Naive thymus-derived CD4-positive, alpha-beta T cell (primary cell): ENCODE data around the gene KIT. TPM values are rescaled to one million over a fixed set of nuclear protein-coding genes. Genes with fewer than 3 reads are reported as not detected.

Source experiments
- ATAC-seq: fragments of 150-1000 bp; cut with Tn5 transposase; 2 replicates; pipeline ENCODE4 v1.10.0; 2021; ENCODE audit warnings: mild to moderate bottlenecking, moderate library complexity
- CTCF ChIA-PET: fragments of 350-600 bp; sonication (Branson Sonifier 250); formaldehyde crosslinking; loops from one replicate; lab custom pipeline; 2021; ENCODE audit warnings: antibody characterized with exemption; lab: Charles Lee
- POLR2A ChIA-PET: fragments of 350-600 bp; sonication (Branson Sonifier 250); formaldehyde crosslinking; loops from one replicate; lab custom pipeline; 2021; ENCODE audit warnings: antibody characterized with exemption, inconsistent platforms; lab: Charles Lee
- DNase-seq, 9 donors: peaks; one replicate each; pipeline versions ENCODE4 v3.0.0 to v3.0.0-alpha.2; 2020 to 2022; ENCODE audit warnings: mixed read lengths in 1 of 9
- H3K27ac ChIP-seq: one replicate; pipeline ENCODE4 v1.7.0; 2013; ENCODE audit warnings: mild to moderate bottlenecking, low read depth, low read length, moderate library complexity
- H3K27me3 ChIP-seq, 2 donors: one replicate each; pipeline ENCODE4 v1.7.0; 2013; ENCODE audit warnings: low read length in 2 of 2, mild to moderate bottlenecking in 2 of 2, moderate library complexity in 2 of 2; ENCODE audit not compliant: control insufficient read depth in 2 of 2, insufficient read depth in 2 of 2
- H3K36me3 ChIP-seq, 3 experiments: 1 replicate in 2 of 3; 2 replicates in 1 of 3; pipeline ENCODE4 v1.7.0; 2013; ENCODE audit warnings: low read length in 3 of 3, mild to moderate bottlenecking in 3 of 3, moderate library complexity in 1 of 3; ENCODE audit not compliant: insufficient read depth in 3 of 3, control insufficient read depth in 2 of 3
- H3K4me1 ChIP-seq, 2 donors: one replicate each; pipeline ENCODE4 v1.7.0; 2013; ENCODE audit warnings: low read length in 2 of 2, mild to moderate bottlenecking in 2 of 2, moderate library complexity in 1 of 2; ENCODE audit not compliant: control insufficient read depth in 2 of 2, insufficient read depth in 2 of 2
- H3K4me3 ChIP-seq: 2 replicates; pipeline ENCODE4 v1.7.0; 2013; ENCODE audit warnings: mild to moderate bottlenecking, low read length
- H3K9me3 ChIP-seq, 3 experiments: 1 replicate in 2 of 3; 2 replicates in 1 of 3; pipeline ENCODE4 v1.7.0; 2013; ENCODE audit warnings: low read length in 3 of 3; ENCODE audit not compliant: control insufficient read depth in 2 of 3
- H3K27ac Mint-ChIP-seq, 9 donors: one replicate each; pipeline ENCODE4 v1.8.0; 2020 to 2022; ENCODE audit warnings: mixed read lengths in 9 of 9, mild to moderate bottlenecking in 8 of 9, moderate library complexity in 5 of 9, inconsistent platforms in 2 of 9
- H3K27me3 Mint-ChIP-seq, 5 donors: one replicate each; pipeline ENCODE4 v1.8.0; 2021 to 2022; ENCODE audit warnings: mixed read lengths in 5 of 5, mild to moderate bottlenecking in 1 of 5
- H3K36me3 Mint-ChIP-seq, 5 donors: one replicate each; pipeline ENCODE4 v1.8.0; 2020 to 2022; ENCODE audit warnings: mixed read lengths in 5 of 5, mild to moderate bottlenecking in 3 of 5, inconsistent platforms in 1 of 5
- H3K4me1 Mint-ChIP-seq, 7 donors: one replicate each; pipeline ENCODE4 v1.8.0; 2020 to 2022; ENCODE audit warnings: mixed read lengths in 7 of 7, mild to moderate bottlenecking in 3 of 7, inconsistent platforms in 1 of 7
- H3K4me3 Mint-ChIP-seq, 10 donors: one replicate each; pipeline ENCODE4 v1.8.0; 2020 to 2022; ENCODE audit warnings: mild to moderate bottlenecking in 10 of 10, mixed read lengths in 10 of 10, moderate library complexity in 6 of 10, inconsistent platforms in 2 of 10
- H3K9me3 Mint-ChIP-seq, 11 donors: one replicate each; pipeline ENCODE4 v1.8.0; 2020 to 2022; ENCODE audit warnings: mixed read lengths in 11 of 11, mild to moderate bottlenecking in 4 of 11, inconsistent platforms in 1 of 11, moderate library complexity in 1 of 11
- intact Hi-C, 2 donors: fragments of 100-400 bp; cut with micrococcal nuclease; formaldehyde crosslinking; loops; one replicate each; pipeline ENCODE4 v1.15.1; 2023
- polyA plus RNA-seq, 2 donors: library from polyadenylated mRNA; unstranded; fragments of 300-500 nt; fragmentation: Illumina TruSeq; gene quantifications; one replicate each; pipeline ENCODE4 v1.2.3, GENCODE V29; 2021
- total RNA-seq, 6 experiments: library from RNA in 5 of 6; stranded (reverse) in 5 of 6; gene quantifications; 1 replicate in 5 of 6; 2 replicates in 1 of 6; pipeline ENCODE4 v1.2.3 and lab custom pipeline; 2021 to 2026

The KIT gene
- total and polyA plus RNA-seq, 7 experiments from 2014 or later = 0.08 to 1.2 (median 0.16) TPM; not detected in 1

GRCh38 chr4:54742636-54743399, 85.1 kb downstream of the KIT start:
- Mint-ChIP-seq H3K4me3 (no peak overlapping the region), H3K9me3 (peaks cover 0 to 18% (median 4%) of the 10 kb centered on the region in 11 donors), H3K4me1 (peaks cover 0 to 4% (median 0%) of the 10 kb centered on the region in 7 donors), H3K27ac (no peak overlapping the region), H3K36me3 (peaks cover 0 to 6% (median 0%) of the 10 kb centered on the region in 5 donors), H3K27me3 (peaks cover 0 to 6% (median 0%) of the 10 kb centered on the region in 5 donors)
- no peak overlapping the region for H3K4me3 ChIP-seq
- no peaks in the 10 kb centered on the region for H3K27me3 ChIP-seq
- intact Hi-C loops = no loop called here
- DNase-seq = no peak
- ChIA-PET POLR2A (no interaction called here), CTCF (no interaction called here)
- no peaks in the 10 kb centered on the region for H3K9me3 ChIP-seq
- no peak overlapping the region for H3K27ac ChIP-seq
- ATAC-seq = peak; percentile 41
- no peaks in the 10 kb centered on the region for H3K36me3 ChIP-seq
- no peaks in the 10 kb centered on the region for H3K4me1 ChIP-seq

GRCh38 chr4:54743562-54743961, 85.8 kb downstream of the KIT start:
- Histone ChIP-seq H3K4me3 (no peak overlapping the region), H3K4me1 (no peaks in the 10 kb centered on the region), H3K9me3 (no peaks in the 10 kb centered on the region), H3K36me3 (no peaks in the 10 kb centered on the region), H3K27ac (no peak overlapping the region), H3K27me3 (no peaks in the 10 kb centered on the region)
- intact Hi-C loops = no loop called here
- ChIA-PET CTCF (no interaction called here), POLR2A (no interaction called here)
- DNase-seq (no peak), ATAC-seq (no peak)
- Mint-ChIP-seq H3K36me3 (peaks cover 0 to 6% (median 0%) of the 10 kb centered on the region in 5 donors), H3K4me3 (no peak overlapping the region), H3K9me3 (peaks cover 0 to 22% (median 5%) of the 10 kb centered on the region in 11 donors), H3K4me1 (peaks cover 0 to 4% (median 0%) of the 10 kb centered on the region in 7 donors), H3K27me3 (peaks cover 0 to 6% (median 0%) of the 10 kb centered on the region in 5 donors), H3K27ac (no peak overlapping the region)

GRCh38 chr4:54744487-54744886, 86.7 kb downstream of the KIT start:
- peaks cover 0 to 22% (median 5%) of the 10 kb centered on the region in 11 donors for H3K9me3 Mint-ChIP-seq
- peaks cover 0 to 4% (median 0%) of the 10 kb centered on the region in 7 donors for H3K4me1 Mint-ChIP-seq
- no peak overlapping the region for H3K4me3 Mint-ChIP-seq
- no peaks in the 10 kb centered on the region for H3K4me1 ChIP-seq
- no peaks in the 10 kb centered on the region for H3K9me3 ChIP-seq
- intact Hi-C loops = no loop called here
- H3K27ac ChIP-seq = no peak overlapping the region
- H3K27ac Mint-ChIP-seq = no peak overlapping the region
- ChIA-PET CTCF (no interaction called here), POLR2A (no interaction called here)
- no peak overlapping the region for H3K4me3 ChIP-seq
- no peak for DNase-seq
- H3K27me3 ChIP-seq = no peaks in the 10 kb centered on the region
- peaks cover 0 to 6% (median 0%) of the 10 kb centered on the region in 5 donors for H3K36me3 Mint-ChIP-seq
- H3K27me3 Mint-ChIP-seq = peaks cover 0 to 6% (median 0%) of the 10 kb centered on the region in 5 donors
- H3K36me3 ChIP-seq = no peaks in the 10 kb centered on the region
- ATAC-seq = no peak

- Mint-ChIP-seq H3K27ac (no peak overlapping the region), H3K27me3 (peaks cover 0 to 6% (median 0%) of the 10 kb centered on the region in 5 donors), H3K36me3 (peaks cover 0 to 6% (median 0%) of the 10 kb centered on the region in 5 donors), H3K9me3 (peaks cover 0 to 22% (median 5%) of the 10 kb centered on the region in 11 donors), H3K4me3 (no peak overlapping the region), H3K4me1 (peaks cover 0 to 4% (median 0%) of the 10 kb centered on the region in 7 donors)
- ATAC-seq (no peak), DNase-seq (no peak)
- ChIA-PET CTCF (no interaction called here), POLR2A (no interaction called here)
- Histone ChIP-seq H3K4me3 (no peak overlapping the region), H3K36me3 (no peaks in the 10 kb centered on the region), H3K4me1 (no peaks in the 10 kb centered on the region), H3K27me3 (no peaks in the 10 kb centered on the region), H3K9me3 (no peaks in the 10 kb centered on the region), H3K27ac (no peak overlapping the region)
- intact Hi-C loops = no loop called here
Observed at GRCh38 chr4:54745031-54745770, 87.4 kb downstream of the KIT start.

GRCh38 chr4:54746218-54746617, 88.5 kb downstream of the KIT start:
- Mint-ChIP-seq H3K4me1 (peaks cover 0 to 4% (median 0%) of the 10 kb centered on the region in 7 donors), H3K9me3 (peaks cover 0 to 22% (median 5%) of the 10 kb centered on the region in 11 donors), H3K36me3 (peaks cover 0 to 6% (median 0%) of the 10 kb centered on the region in 5 donors), H3K27ac (no peak overlapping the region), H3K27me3 (peaks cover 0 to 6% (median 0%) of the 10 kb centered on the region in 5 donors), H3K4me3 (no peak overlapping the region)
- Histone ChIP-seq H3K4me3 (no peak overlapping the region), H3K9me3 (no peaks in the 10 kb centered on the region), H3K36me3 (no peaks in the 10 kb centered on the region), H3K27ac (no peak overlapping the region), H3K27me3 (no peaks in the 10 kb centered on the region), H3K4me1 (no peaks in the 10 kb centered on the region)
- ATAC-seq (no peak), DNase-seq (no peak)
- intact Hi-C loops = no loop called here
- CTCF ChIA-PET = no interaction called here
- POLR2A ChIA-PET = no interaction called here

- Histone ChIP-seq H3K4me3 (no peak overlapping the region), H3K4me1 (no peaks in the 10 kb centered on the region), H3K27ac (no peak overlapping the region), H3K27me3 (no peaks in the 10 kb centered on the region), H3K36me3 (no peaks in the 10 kb centered on the region), H3K9me3 (no peaks in the 10 kb centered on the region)
- intact Hi-C loops = no loop called here
- no peak overlapping the region for H3K4me3 Mint-ChIP-seq
- no peaks in the 10 kb centered on the region for H3K36me3 Mint-ChIP-seq
- peaks cover 0 to 12% (median 2%) of the 10 kb centered on the region in 11 donors for H3K9me3 Mint-ChIP-seq
- H3K27ac Mint-ChIP-seq = no peak overlapping the region
- no peak for DNase-seq
- no peak for ATAC-seq
- ChIA-PET POLR2A (no interaction called here), CTCF (no interaction called here)
- peaks cover 0 to under 1% (median 0%) of the 10 kb centered on the region in 5 donors for H3K27me3 Mint-ChIP-seq
- peaks cover 0 to 4% (median 0%) of the 10 kb centered on the region in 7 donors for H3K4me1 Mint-ChIP-seq
Observed at GRCh38 chr4:54750341-54750740, 92.6 kb downstream of the KIT start.
